Bronchus fibroblast of lung (primary cell): Measurements from ENCODE around the gene FOLR2. TPM values are rescaled to one million over a fixed set of nuclear protein-coding genes. Genes with fewer than 3 reads are reported as not detected.

ENCODE experiments used
- total RNA-seq: library from RNA; depleted of rRNA; stranded (reverse); fragments of >200 nt; gene quantifications from 2 replicates; pipeline ENCODE4 v1.2.3, GENCODE V29; 2015

The FOLR2 gene
- total RNA-seq: not detected in 2 replicates

DNA sequence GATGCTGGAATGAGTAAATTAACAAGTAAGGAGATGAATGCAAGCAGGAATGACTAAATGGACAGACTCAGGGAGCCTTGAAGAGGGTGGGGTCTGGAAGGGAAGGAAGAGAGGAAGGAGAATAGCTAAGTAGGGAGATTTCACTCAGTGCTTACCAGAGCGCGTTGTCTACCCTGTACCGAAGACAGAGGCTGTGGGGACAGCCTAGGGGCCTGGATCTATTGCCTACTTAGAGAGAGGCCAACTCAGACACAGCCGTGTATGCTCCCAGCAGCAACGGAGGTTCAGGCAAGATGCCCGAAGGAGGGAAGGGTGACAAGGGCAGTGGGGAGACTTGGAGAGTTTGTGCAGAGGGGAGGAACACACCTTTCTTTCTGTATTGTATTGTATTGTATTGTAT lies at the start of gene FOLR2:
Gene FOLR2, plus strand, starts transcription at position 157 of the 400 bp plus-strand sequence. CDS start 1,791 bp downstream, outside the sequence.

DNA sequence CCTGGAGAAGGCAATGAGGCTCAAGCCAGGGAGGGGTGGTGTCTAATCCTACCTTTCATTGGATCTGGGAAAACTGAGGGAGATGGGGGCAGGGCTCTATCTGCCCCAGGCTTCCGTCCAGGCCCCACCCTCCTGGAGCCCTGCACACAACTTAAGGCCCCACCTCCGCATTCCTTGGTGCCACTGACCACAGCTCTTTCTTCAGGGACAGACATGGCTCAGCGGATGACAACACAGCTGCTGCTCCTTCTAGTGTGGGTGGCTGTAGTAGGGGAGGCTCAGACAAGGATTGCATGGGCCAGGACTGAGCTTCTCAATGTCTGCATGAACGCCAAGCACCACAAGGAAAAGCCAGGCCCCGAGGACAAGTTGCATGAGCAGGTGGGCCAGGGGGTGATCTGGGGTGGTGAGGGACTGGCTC lies 24.6 kb upstream of the FOLR2 start, which contains the start of gene FOLR1:
Gene FOLR1, plus strand, starts transcription at position 180 of the 421 bp plus-strand sequence. Its CDS starts 34 bp downstream, at position 214.

DNA sequence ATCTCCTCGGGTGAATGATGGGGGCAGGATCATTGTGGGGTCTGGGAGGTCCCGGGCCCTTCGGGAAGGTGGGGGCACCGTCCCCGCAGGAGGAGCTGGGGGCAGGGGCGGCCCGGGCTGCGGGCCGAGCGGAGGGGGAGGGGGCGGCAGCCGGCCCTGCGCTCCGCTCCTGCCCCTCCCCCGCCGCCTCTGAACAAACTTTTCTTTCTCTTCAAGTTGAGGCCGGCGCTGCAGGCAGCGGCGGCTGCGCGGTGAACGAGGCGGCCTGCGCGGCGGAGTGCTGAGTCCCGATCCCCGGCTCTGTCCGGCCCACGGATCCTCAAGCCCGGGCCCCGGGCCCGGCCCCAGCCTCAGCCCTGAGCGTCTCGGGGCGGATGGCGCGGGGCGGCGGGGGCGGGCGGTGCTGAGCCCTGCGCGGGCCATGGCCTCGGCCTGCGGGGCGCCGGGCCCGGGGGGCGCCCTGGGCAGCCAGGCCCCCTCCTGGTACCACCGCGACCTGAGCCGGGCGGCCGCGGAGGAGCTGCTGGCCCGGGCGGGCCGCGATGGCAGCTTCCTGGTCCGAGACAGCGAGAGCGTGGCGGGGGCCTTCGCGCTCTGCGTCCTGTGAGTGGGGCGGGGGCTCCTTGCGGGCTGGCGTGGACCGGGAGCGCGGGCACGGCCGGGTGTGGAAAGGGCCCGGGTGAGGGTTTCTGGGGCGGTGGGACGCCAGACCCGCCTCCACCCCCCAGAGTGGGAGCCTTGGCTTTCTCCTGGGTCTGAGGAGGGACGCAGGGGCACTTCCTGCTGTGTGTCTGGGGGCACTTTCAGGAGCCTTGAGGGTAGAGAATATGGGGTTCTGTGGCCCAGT lies 8.2 kb downstream of the FOLR2 start, which contains the start of gene INPPL1:
Gene INPPL1, plus strand, starts transcription at position 204 of the 847 bp plus-strand sequence. Its CDS starts 218 bp downstream, at position 422.

DNA sequence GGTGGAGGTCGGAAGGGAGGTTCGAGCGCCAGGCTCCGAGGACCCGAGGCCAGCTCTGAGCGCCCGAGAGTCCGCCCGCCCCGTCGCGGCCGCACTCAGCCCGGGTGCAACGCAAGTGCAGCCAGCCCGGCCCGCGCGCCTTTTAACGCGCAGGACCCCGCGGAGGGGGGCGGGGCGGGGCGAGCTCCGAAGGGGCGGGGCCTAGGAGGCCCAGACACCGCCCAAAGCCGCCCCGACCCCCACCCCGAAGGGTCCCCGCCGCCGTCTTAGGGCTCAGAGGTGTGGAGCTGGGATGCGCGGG lies 27.4 kb downstream of the FOLR2 start, which contains the start of gene PHOX2A:
Gene PHOX2A, minus strand, starts transcription at position 117 of the 301 bp plus-strand sequence. CDS start 172 bp downstream, outside the sequence.

Other genes with a start within 250 kb of the FOLR2 start
- gene IL18BP, start 217.9 kb upstream of the FOLR2 start, total RNA-seq: 0.45 and 1.0 TPM in 2 replicates
- 119 and 128 TPM in 2 replicates for gene NUMA1, start 136.3 kb upstream of the FOLR2 start, total RNA-seq
- gene LRRC51, start 135.9 kb upstream of the FOLR2 start, total RNA-seq: 4.6 and 10.9 TPM in 2 replicates
- 145 and 149 TPM in 2 replicates for gene LAMTOR1, start 113.5 kb upstream of the FOLR2 start, total RNA-seq
- 0.15 TPM in 1 of 2 replicates, not detected in the other for gene TOMT, start 110.9 kb upstream of the FOLR2 start, total RNA-seq
- gene ANAPC15, start 104.1 kb upstream of the FOLR2 start, total RNA-seq: 64.4 and 69.4 TPM in 2 replicates
- gene FOLR3, start 81.1 kb upstream of the FOLR2 start, total RNA-seq: not detected in 2 replicates
- gene FOLR1, start 24.7 kb upstream of the FOLR2 start, total RNA-seq: not detected in 2 replicates
- 51.9 and 67.9 TPM in 2 replicates for gene INPPL1, start 8.0 kb downstream of the FOLR2 start, total RNA-seq
- not detected in 2 replicates for gene PHOX2A, start 27.4 kb downstream of the FOLR2 start, total RNA-seq
- gene CLPB, start 217.7 kb downstream of the FOLR2 start, total RNA-seq: 27.4 and 32.6 TPM in 2 replicates